A549 (cell line): ENCODE results near the gene MORF4L1. TPM values are rescaled to one million over a fixed set of nuclear protein-coding genes. Genes with fewer than 3 reads are reported as not detected.

Experiments used
- ATAC-seq, 2 experiments: fragments of 200-7000 bp in 1 of 2; fragments of >200 bp in 1 of 2; cut with Nextera tagmentation in 1 of 2; cut with Tn5 transposase in 1 of 2; 3 replicates each; pipeline versions ENCODE4 v1.8.0 to v1.9.1; 2018 to 2020; ENCODE audit warnings: mild to moderate bottlenecking in 1 of 2, moderate library complexity in 1 of 2
- CTCF ChIA-PET: fragments of 300-600 bp; sonication (Branson Sonifier 250); formaldehyde crosslinking; extraction: SDS; loops from one replicate; lab custom pipeline; 2021; ENCODE audit warnings: antibody characterized with exemption, inconsistent platforms; lab: Yijun Ruan, JAX
- POLR2A ChIA-PET: fragments of 350-600 bp; formaldehyde crosslinking; extraction: SDS; loops from one replicate; lab custom pipeline; 2021; ENCODE audit warnings: antibody characterized with exemption, inconsistent platforms; lab: Yijun Ruan, JAX
- DNase-seq, 2 experiments: peaks; one replicate each; pipeline versions ENCODE4 v3.0.0 to v3.0.0-alpha.2; 2011 to 2016; ENCODE audit warnings: low read depth in 1 of 2, low spot score in 1 of 2
- FAIRE-seq: peaks from 2 replicates; lab custom pipeline; 2011; peaks lifted over from hg19 to GRCh38; lab: Jason Lieb, UNC
- H3K27ac ChIP-seq, 2 experiments: fragments of >200 bp; sonication (Bioruptor Twin); formaldehyde crosslinking; 3 replicates each; pipeline ENCODE4 v1.5.1; 2016 to 2017
- H3K4me1 ChIP-seq: fragments of >200 bp; sonication (Bioruptor Twin); formaldehyde crosslinking; 3 replicates; pipeline ENCODE4 v1.6.1; 2016
- H3K4me2 ChIP-seq: fragments of >200 bp; sonication (Bioruptor Twin); formaldehyde crosslinking; 3 replicates; pipeline ENCODE4 v1.6.1; 2016
- H3K4me3 ChIP-seq: fragments of >200 bp; sonication (Bioruptor Twin); formaldehyde crosslinking; 3 replicates; pipeline ENCODE4 v1.5.1; 2016
- H3K9me3 ChIP-seq: fragments of >200 bp; sonication (Bioruptor Twin); formaldehyde crosslinking; 3 replicates; pipeline ENCODE4 v1.6.1; 2016
- BCL3 ChIP-seq: fragments of >200 bp; sonication (Bioruptor Twin); formaldehyde crosslinking; IDR thresholded peaks from 3 replicates; pipeline ENCODE4 v1.6.1; 2016
- CBX8 ChIP-seq: fragments of 200-600 bp; sonication (generic); IDR thresholded peaks from 2 replicates; pipeline ENCODE4 v1.6.1; 2016
- CEBPB ChIP-seq, 2 experiments: fragments of >200 bp in 1 of 2; sonication (Bioruptor Twin) in 1 of 2; formaldehyde crosslinking in 1 of 2; IDR thresholded peaks; 2 replicates each; pipeline ENCODE4 v1.6.1; 2012 to 2016
- CTCF ChIP-seq: fragments of >200 bp; sonication (Bioruptor Twin); formaldehyde crosslinking; IDR thresholded peaks from 3 replicates; pipeline ENCODE4 v1.5.1; 2016
- E2F6 ChIP-seq: IDR thresholded peaks from 2 replicates; pipeline ENCODE4 v1.6.1; 2012; ENCODE audit warnings: low read depth, borderline replicate concordance
- EHF ChIP-seq: fragments of 250-450 bp; sonication (Bioruptor Pico); IDR thresholded peaks from 2 replicates; pipeline ENCODE4 v1.5.0; 2020; ENCODE audit warnings: mild to moderate bottlenecking
- FOSL2 ChIP-seq, 2 experiments: fragments of 450-650 bp in 1 of 2; fragments of >200 bp in 1 of 2; sonication (Bioruptor Twin) in 1 of 2; formaldehyde crosslinking; IDR thresholded peaks; 2 replicates each; pipeline versions ENCODE4 v1.5.0 to v1.6.1; 2016 to 2020; ENCODE audit warnings: mild to moderate bottlenecking in 1 of 2, moderate library complexity in 1 of 2
- GATA3 ChIP-seq: IDR thresholded peaks from 2 replicates; pipeline ENCODE4 v1.6.1; 2012; ENCODE audit warnings: borderline replicate concordance
- HOXB13 ChIP-seq: fragments of 250-450 bp; sonication (Bioruptor Pico); IDR thresholded peaks from 2 replicates; pipeline ENCODE4 v1.5.0; 2020; ENCODE audit warnings: low read depth, mild to moderate bottlenecking, moderate library complexity
- KDM5A ChIP-seq: fragments of 200-600 bp; sonication (generic); IDR thresholded peaks from 2 replicates; pipeline ENCODE4 v1.6.1; 2016; ENCODE audit warnings: antibody characterized with exemption, mild to moderate bottlenecking
- MAX ChIP-seq: IDR thresholded peaks from 2 replicates; pipeline ENCODE4 v1.6.1; 2012
- MAZ ChIP-seq: fragments of 150-350 bp; IDR thresholded peaks from 2 replicates; pipeline ENCODE4 v1.6.1; 2014; ENCODE audit warnings: antibody characterized with exemption, low read depth, low read length, borderline replicate concordance
- NFE2L2 ChIP-seq: fragments of 150-350 bp; conservative IDR thresholded peaks from 2 replicates; pipeline ENCODE4 v1.6.1; 2014; ENCODE audit warnings: low read length
- NR3C1 ChIP-seq: fragments of >200 bp; sonication (Bioruptor Twin); formaldehyde crosslinking; IDR thresholded peaks from 3 replicates; pipeline ENCODE4 v1.6.1; 2017
- PHF8 ChIP-seq: fragments of 200-600 bp; sonication (generic); IDR thresholded peaks from 2 replicates; pipeline ENCODE4 v1.6.1; 2016; ENCODE audit warnings: low read depth, mild to moderate bottlenecking, antibody characterized with exemption, moderate library complexity, borderline replicate concordance
- POLR2A ChIP-seq: IDR thresholded peaks from 2 replicates; pipeline ENCODE4 v1.6.1; 2012; ENCODE audit warnings: mild to moderate bottlenecking, low read length
- RARB ChIP-seq: fragments of 250-450 bp; sonication (Bioruptor Pico); IDR thresholded peaks from 2 replicates; pipeline ENCODE4 v1.8.0; 2021; ENCODE audit warnings: mild to moderate bottlenecking, moderate library complexity
- RCOR1 ChIP-seq: fragments of 150-350 bp; IDR thresholded peaks from 2 replicates; pipeline ENCODE4 v1.6.1; 2014; ENCODE audit warnings: antibody characterized with exemption, low read length, low read depth
- REST ChIP-seq: fragments of 200-600 bp; sonication (generic); IDR thresholded peaks from 2 replicates; pipeline ENCODE4 v1.6.1; 2016; ENCODE audit warnings: antibody characterized with exemption, mild to moderate bottlenecking, moderate library complexity
- TP53 ChIP-seq: fragments of 250-450 bp; sonication (Bioruptor Pico); IDR thresholded peaks from 2 replicates; pipeline ENCODE4 v1.5.0; 2021; ENCODE audit warnings: mild to moderate bottlenecking, moderate library complexity
- ZFP36 ChIP-seq: fragments of 450-650 bp; IDR thresholded peaks from 2 replicates; pipeline ENCODE4 v1.6.1; 2014; ENCODE audit warnings: borderline replicate concordance; ENCODE audit not compliant: partially characterized antibody
- WGBS: methylation state at CpG from one replicate; pipeline ENCODE4 v1.1.6; 2017; ENCODE audit errors: missing lambda C conversion rate; 5-methylcytosine and 5-hydroxymethylcytosine counted together
- polyA plus RNA-seq, 4 experiments: library from polyadenylated mRNA; depleted of rRNA in 3 of 4; stranded (reverse); fragments of >200 nt; fragmentation: RNase III in 1 of 4; extraction: RNeasy Plus Mini Kit Qiagen cat#74134 plus additional on column Dnase treatment in 1 of 4; gene quantifications; 2 replicates in 3 of 4; 3 replicates in 1 of 4; pipeline ENCODE4 v1.2.3, GENCODE V29; 2011 to 2017

MORF4L1 gene
- polyA plus RNA-seq, 2 of the 4 experiments (the other 2 are of a cell fraction), result 498 to 927 TPM

- TF ChIP-seq CTCF, result no peak
Observed at GRCh38 chr15:78850352-78850751, 22.3 kb upstream of the MORF4L1 start (continued).

GRCh38 chr15:78850941-78851755 is 21.5 kb upstream of the MORF4L1 start:
- no peak for ATAC-seq
- no peaks in the 10 kb centered on the region for H3K4me1 ChIP-seq
- H3K4me3 ChIP-seq, result no peak overlapping the region
- FAIRE-seq, result peak; percentile 43
- ChIA-PET CTCF (interaction anchor here (1.0 to 2.8 kb wide), 3 partner anchors 15 to 40 kb away, joined by 3 to 9 read pairs (median 6); partner anchors contain the start of gene ADAMTS7), POLR2A (interaction anchor here (1.0 kb wide), 1 partner anchor 21 kb away, joined by 3 read pairs; the partner anchor contains the start of gene MORF4L1)
- no peak for DNase-seq
- no peak for TF ChIP-seq NR3C1
- no peak for TF ChIP-seq PHF8
- no peak for TF ChIP-seq EHF (CRISPR knock-in tag)
- TF ChIP-seq TP53 (CRISPR knock-in tag), result no peak
- no peak for TF ChIP-seq REST
- no peak for TF ChIP-seq POLR2A
- TF ChIP-seq CEBPB (IDR thresholded peaks at IDR 0.05), result no peak
- no peak for TF ChIP-seq NFE2L2
- TF ChIP-seq RCOR1, result no peak
- no peak for TF ChIP-seq FOSL2 (IDR thresholded peaks at IDR 0.05)
- no peak for TF ChIP-seq FOSL2 (CRISPR knock-in tag; IDR thresholded peaks at IDR 0.05)
- no peak for TF ChIP-seq GATA3
- TF ChIP-seq HOXB13 (CRISPR knock-in tag), result no peak
- TF ChIP-seq KDM5A, result no peak
- no peak for TF ChIP-seq RARB (CRISPR knock-in tag)
- TF ChIP-seq E2F6, result no peak
- TF ChIP-seq MAZ, result no peak
- no peak for TF ChIP-seq MAX
- no peak for TF ChIP-seq ZFP36
- no peak for TF ChIP-seq CBX8
- TF ChIP-seq BCL3, result no peak
- TF ChIP-seq, all 56 proteins: peak for 0
- WGBS, result 39% methylated on average over 6 of the region's 6 CpGs
- Histone ChIP-seq H3K27ac (no peak overlapping the region), H3K9me3 (no peaks in the 10 kb centered on the region), H3K4me2 (no peak overlapping the region)
